Progenitor cell of endocrine pancreas (in vitro differentiated cells): ENCODE results near the gene CHST6. TPM values are rescaled to one million over a fixed set of nuclear protein-coding genes. Genes with fewer than 3 reads are reported as not detected.
A peak's percentile ranks its signal among the peaks of the same experiment; 100 is the strongest.
"Not testable (repeated sequence)": the region's sequence is repeated elsewhere in the genome, so short reads cannot be mapped to it uniquely, and the experiment has no call there.

Experiments
- DNase-seq: peaks from one replicate; pipeline ENCODE4 v3.0.0; 2021; ENCODE audit warnings: low spot score; ENCODE audit not compliant: unreplicated experiment
- H3K27ac Mint-ChIP-seq: 2 replicates; pipeline ENCODE4 v1.8.0; 2021; ENCODE audit warnings: mild to moderate bottlenecking, moderate library complexity, mixed read lengths
- H3K27me3 Mint-ChIP-seq: 2 replicates; pipeline ENCODE4 v1.8.0; 2021; ENCODE audit warnings: mixed read lengths
- H3K36me3 Mint-ChIP-seq: 2 replicates; pipeline ENCODE4 v1.8.0; 2022; ENCODE audit warnings: mixed read lengths; ENCODE audit not compliant: insufficient read depth
- H3K4me1 Mint-ChIP-seq: 2 replicates; pipeline ENCODE4 v1.8.0; 2021; ENCODE audit warnings: low read depth, mixed read lengths
- H3K4me3 Mint-ChIP-seq: 2 replicates; pipeline ENCODE4 v1.8.0; 2021; ENCODE audit warnings: low read depth, mild to moderate bottlenecking, moderate library complexity, mixed read lengths
- H3K9me3 Mint-ChIP-seq: 2 replicates; pipeline ENCODE4 v1.8.0; 2021; ENCODE audit warnings: low read depth, mixed read lengths
- CTCF ChIP-seq: fragments of 200-600 bp; sonication (generic); IDR thresholded peaks from one replicate; pipeline ENCODE4 v1.5.0; 2021; ENCODE audit warnings: antibody characterized with exemption, mild to moderate bottlenecking; ENCODE audit not compliant: unreplicated experiment
- total RNA-seq: library from RNA; stranded (reverse); gene quantifications from 2 replicates; pipeline ENCODE4 v1.2.1, GENCODE V29; 2021

Gene CHST6
- total RNA-seq, 1 donor from 2014 or later = 7.7 TPM

GRCh38 chr16:75501359-75501758 lies 6.1 kb upstream of the CHST6 start:
- no peak for DNase-seq
- no peak overlapping the region for H3K27ac Mint-ChIP-seq
- TF ChIP-seq CTCF = no peak
- H3K4me1 Mint-ChIP-seq = peaks cover 2% of the 10 kb centered on the region
- no peak overlapping the region for H3K4me3 Mint-ChIP-seq
- peaks cover 5% of the 10 kb centered on the region for H3K27me3 Mint-ChIP-seq
- peaks cover 3% of the 10 kb centered on the region for H3K9me3 Mint-ChIP-seq
- no peaks in the 10 kb centered on the region for H3K36me3 Mint-ChIP-seq

- H3K4me3 Mint-ChIP-seq, H3K27ac Mint-ChIP-seq, H3K36me3 Mint-ChIP-seq, H3K4me1 Mint-ChIP-seq, DNase-seq, H3K9me3 Mint-ChIP-seq: not testable (repeated sequence)
- peaks cover 12% of the 10 kb centered on the region for H3K27me3 Mint-ChIP-seq
These were observed 3.5 kb upstream of the CHST6 start for GRCh38 chr16:75498605-75499322.

- Mint-ChIP-seq H3K36me3 (no peaks in the 10 kb centered on the region), H3K27me3 (peaks cover 14% of the 10 kb centered on the region), H3K4me1 (peaks cover 2% of the 10 kb centered on the region), H3K4me3 (no peak overlapping the region), H3K27ac (no peak overlapping the region), H3K9me3 (no peaks in the 10 kb centered on the region)
- DNase-seq = no peak
- TF ChIP-seq CTCF = no peak
These were observed 2.3 kb upstream of the CHST6 start for GRCh38 chr16:75497558-75497957.

- DNase-seq = no peak
- TF ChIP-seq CTCF = no peak
- peaks cover 14% of the 10 kb centered on the region for H3K27me3 Mint-ChIP-seq
- no peaks in the 10 kb centered on the region for H3K36me3 Mint-ChIP-seq
- peak overlapping the region; percentile 75 for H3K4me3 Mint-ChIP-seq
- H3K4me1 Mint-ChIP-seq = peaks cover 2% of the 10 kb centered on the region
- H3K27ac Mint-ChIP-seq = peak overlapping the region; percentile 47
- no peaks in the 10 kb centered on the region for H3K9me3 Mint-ChIP-seq
These were observed 573 bp downstream of the CHST6 start for GRCh38 chr16:75494661-75495075.

- H3K27ac Mint-ChIP-seq = peak overlapping the region; percentile 47
- DNase-seq = no peak
- peak overlapping the region; percentile 75 for H3K4me3 Mint-ChIP-seq
- peaks cover 14% of the 10 kb centered on the region for H3K27me3 Mint-ChIP-seq
- no peaks in the 10 kb centered on the region for H3K9me3 Mint-ChIP-seq
- TF ChIP-seq CTCF = no peak
- no peaks in the 10 kb centered on the region for H3K36me3 Mint-ChIP-seq
- H3K4me1 Mint-ChIP-seq = peaks cover 2% of the 10 kb centered on the region
These were observed 1.1 kb downstream of the CHST6 start for GRCh38 chr16:75494184-75494583.

GRCh38 chr16:75491876-75492275 lies 3.4 kb downstream of the CHST6 start:
- no peaks in the 10 kb centered on the region for H3K9me3 Mint-ChIP-seq
- H3K4me1 Mint-ChIP-seq = peaks cover 2% of the 10 kb centered on the region
- H3K4me3 Mint-ChIP-seq = no peak overlapping the region
- H3K27ac Mint-ChIP-seq = no peak overlapping the region
- no peak for TF ChIP-seq CTCF
- no peak for DNase-seq
- H3K27me3 Mint-ChIP-seq = peaks cover 10% of the 10 kb centered on the region
- H3K36me3 Mint-ChIP-seq = no peaks in the 10 kb centered on the region
